GM19467 (cell line): ENCODE results near the gene RAB7B.
"Not testable (repeated sequence)": the region's sequence is repeated elsewhere in the genome, so short reads cannot be mapped to it uniquely, and the experiment has no call there.

ENCODE experiments used
- ATAC-seq: cut with Tn5 transposase; IDR thresholded peaks from one replicate; pipeline ENCODE4 v1.9.1; 2021; ENCODE audit warnings: mild to moderate bottlenecking, moderate library complexity; ENCODE audit not compliant: unreplicated experiment

RAB7B gene

DNA sequence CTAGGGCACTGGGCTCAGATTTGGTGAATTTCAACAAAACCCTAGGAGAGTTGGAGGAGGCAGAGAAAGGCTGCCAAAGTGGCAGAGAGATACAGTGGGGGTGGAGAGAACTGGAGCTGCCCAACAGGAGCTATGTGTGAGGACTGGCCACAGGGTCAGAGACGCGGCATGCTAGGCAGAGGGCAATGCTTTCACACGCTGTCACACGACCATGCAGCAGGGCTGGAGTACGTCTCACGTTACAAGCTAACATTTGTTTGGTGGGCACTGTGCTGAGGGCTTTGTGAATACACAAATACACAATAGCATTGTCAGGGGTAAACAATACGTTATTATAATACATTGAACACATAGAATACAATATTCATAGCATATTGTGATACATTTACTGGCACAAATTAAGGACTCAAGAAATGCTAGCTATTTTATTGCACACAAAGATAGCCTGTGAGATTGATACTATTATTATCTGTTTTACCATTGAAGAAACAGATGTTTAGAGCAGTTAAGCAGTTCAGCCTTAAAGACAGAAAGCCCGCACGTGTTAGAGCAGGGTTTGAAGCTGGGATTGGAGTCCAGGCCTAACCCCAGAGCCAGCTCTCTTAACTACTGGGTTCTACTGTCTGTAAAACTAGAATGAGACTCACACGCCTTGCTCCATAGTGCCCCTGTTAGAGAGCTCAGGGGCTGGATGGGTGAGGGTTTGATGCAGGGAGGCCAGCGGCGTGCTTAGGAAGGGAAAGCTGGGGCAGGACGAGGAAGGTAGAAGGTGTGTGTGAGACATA is 4.5 kb downstream of the RAB7B start:
- no peak for ATAC-seq

DNA sequence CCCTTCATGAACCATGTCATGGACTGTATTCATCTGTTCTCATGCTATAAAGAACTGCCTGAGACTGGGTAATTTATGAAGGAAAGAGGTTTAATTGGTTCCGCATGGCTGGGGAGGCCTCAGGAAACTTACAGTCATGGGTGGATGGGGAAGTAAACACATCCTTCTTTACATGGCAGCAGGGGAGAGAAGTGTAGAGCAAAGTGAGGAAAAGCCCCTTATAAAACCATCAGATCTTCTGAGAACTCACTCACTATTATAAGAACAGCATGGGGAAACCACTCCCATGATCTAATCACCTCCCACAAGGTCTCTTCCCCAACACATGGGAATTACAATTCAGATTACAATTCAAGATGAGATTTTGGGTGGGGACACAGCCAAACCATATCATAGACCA is 6.6 kb downstream of the RAB7B start:
- not testable (repeated sequence) for ATAC-seq

GRCh38 chr1:205994346-205994745 is 8.8 kb downstream of the RAB7B start:
- no peak for ATAC-seq

DNA sequence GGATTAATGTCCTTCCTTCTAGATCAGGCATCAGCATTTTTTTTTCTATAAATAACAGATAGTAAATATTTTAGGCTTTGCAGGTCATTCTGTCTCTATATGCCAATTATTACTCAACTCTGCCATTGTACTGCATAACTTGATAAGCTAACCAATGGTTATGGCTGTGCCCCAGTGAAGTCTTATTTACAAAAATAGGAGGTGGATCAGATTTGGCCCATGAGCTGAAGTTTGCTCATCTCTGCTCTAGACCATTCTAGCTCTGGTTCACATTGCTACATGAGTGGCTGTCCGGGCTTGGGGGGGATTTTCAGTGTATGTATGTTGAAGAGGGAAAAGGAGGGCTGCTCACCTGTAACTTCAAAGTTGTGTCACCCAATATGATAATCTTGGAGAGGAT is 10.1 kb downstream of the RAB7B start:
- ATAC-seq = no peak

GRCh38 chr1:205992218-205992882 is 10.8 kb downstream of the RAB7B start:
- no peak for ATAC-seq

DNA sequence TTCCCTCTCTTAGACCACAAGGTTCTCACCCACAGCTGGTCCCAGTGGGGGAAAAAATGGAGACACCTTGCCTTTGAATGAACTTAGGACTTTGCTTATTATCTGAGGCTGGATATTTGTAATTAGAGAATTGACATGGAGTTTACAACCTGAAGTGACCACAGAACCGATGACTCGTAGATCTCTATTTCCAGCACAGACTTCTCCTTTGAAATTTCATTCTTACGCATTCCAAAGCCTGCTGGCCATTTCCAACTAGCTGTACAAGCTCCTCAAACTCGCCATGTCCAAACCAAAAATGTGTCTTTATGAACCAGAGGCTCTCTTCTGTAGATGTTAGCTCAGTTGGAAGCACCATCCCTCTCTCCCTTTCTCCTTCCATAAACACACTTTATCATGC is 12.0 kb downstream of the RAB7B start:
- ATAC-seq = no peak

- no peak for ATAC-seq
Observed at GRCh38 chr1:205990226-205990625, 13.0 kb downstream of the RAB7B start.

GRCh38 chr1:205989786-205990185 is 13.4 kb downstream of the RAB7B start:
- no peak for ATAC-seq

- ATAC-seq = no peak
Observed at GRCh38 chr1:205988585-205988995, 14.6 kb downstream of the RAB7B start.

DNA sequence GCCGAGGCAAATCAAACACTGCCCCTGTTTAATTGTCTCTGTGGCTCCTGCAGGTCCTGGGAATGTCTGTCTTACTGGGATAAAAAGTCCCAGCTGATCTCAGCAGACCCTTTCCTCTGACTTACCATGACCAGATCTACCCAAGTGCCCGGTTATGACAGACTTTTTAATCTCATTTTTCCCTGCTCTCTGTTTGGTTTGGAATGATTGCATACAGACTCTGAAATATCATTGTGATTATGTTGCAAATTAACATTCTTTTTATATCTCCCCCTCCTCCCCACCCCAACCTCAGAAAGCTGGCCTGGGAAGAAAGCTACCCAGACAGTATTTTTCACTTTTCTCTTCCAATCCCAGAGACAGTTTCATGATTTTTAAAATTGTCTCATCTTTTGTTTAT is 16.3 kb downstream of the RAB7B start:
- no peak for ATAC-seq

DNA sequence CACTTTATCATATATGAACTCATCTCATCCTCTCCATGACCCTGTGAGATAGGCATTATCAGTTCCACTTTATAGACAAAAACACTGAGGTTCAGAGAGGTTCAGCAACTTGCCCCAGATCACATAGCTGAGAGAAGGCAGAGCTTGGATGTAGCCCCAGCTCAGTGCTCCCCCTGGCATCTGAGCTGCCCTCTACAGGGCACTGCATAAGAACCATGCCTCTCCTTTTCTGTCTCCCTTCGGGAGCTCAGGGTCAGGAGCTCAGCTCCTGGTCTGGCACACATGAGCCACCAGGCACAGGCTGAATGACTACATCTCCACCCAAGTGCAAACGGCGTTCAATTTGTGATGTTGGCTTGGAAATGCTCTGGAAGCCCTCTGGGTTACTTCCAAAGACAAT is 16.9 kb downstream of the RAB7B start:
- no peak for ATAC-seq

- no peak for ATAC-seq
Observed at GRCh38 chr1:205985330-205986005, 17.7 kb downstream of the RAB7B start.

DNA sequence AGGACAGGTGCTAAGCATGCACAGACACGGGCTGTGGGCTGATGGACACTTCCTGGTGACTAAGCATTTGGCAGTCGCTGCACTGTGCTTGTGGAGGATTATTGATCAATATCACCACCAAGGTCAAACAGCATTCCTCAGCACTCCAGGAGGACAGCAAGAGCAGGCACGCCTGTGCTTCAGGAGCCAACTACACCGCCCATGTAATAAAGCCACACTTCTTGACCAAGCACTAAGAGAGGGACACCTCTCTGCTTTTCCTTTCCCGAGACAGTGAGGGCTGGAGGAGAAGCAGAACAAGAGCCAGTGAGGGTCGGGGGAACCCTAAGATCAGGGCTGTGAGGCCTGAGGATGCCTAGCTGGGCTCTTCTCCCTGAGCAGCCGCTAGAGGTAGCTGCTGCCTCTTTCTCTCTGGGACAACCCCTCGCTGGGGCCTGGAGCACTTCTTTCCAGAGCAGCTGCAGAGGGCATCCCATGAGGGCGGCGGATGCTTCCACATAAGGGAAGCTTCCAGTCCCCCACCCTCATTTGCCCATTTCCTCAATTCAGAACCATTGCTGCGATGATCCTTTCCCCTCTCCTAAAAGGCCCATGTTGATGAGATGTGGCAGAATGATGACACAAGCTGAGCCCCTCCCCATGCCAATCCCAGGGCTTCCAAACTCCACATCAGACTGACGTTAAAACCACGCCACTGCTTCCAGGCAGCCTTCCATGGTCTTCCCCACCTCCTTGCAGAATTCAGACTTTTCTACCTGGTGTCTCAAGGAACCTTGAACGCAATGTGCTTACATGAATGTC is 19.1 kb downstream of the RAB7B start:
- ATAC-seq = no peak

DNA sequence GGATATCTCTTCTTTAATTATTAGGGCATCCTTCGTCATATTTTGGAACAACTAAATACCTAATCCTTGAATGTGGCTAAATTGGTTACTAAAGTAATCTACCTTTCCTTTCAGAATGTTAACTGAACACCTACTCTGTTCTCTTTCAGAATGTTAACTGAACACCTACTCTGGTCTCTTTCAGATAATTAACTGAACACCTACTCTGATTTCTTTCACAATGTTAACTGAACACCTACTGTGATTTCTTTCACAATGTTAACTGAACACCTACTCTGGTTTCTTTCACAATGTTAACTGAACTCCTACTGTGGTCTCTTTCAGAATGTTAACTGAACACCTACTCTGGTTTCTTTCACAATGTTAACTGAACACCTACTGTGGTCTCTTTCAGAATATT is 21.9 kb downstream of the RAB7B start:
- no peak for ATAC-seq

GRCh38 chr1:205980237-205980870 is 22.8 kb downstream of the RAB7B start:
- ATAC-seq = no peak

DNA sequence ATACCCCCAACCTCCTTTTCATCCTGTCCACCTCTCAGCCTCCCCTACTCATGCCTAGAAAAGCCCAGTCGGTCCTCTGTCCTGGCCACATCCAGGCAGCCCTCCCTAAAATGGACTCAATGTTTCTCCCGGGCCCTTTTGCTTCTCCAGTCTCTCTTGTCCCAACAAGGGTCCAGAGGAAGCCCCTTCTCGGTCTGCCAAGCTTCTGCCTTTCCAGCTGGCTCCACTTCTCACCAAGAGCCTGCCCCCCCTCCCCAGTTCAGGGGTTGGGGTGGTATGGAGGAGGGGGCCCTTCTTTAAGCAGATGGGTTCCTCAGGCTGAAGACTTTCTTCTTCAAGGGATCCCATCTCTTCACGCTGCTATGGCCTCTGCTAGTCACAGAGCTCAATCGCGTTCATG is 23.9 kb downstream of the RAB7B start:
- no peak for ATAC-seq

- ATAC-seq = no peak
Observed at GRCh38 chr1:205978676-205979075, 24.5 kb downstream of the RAB7B start.

DNA sequence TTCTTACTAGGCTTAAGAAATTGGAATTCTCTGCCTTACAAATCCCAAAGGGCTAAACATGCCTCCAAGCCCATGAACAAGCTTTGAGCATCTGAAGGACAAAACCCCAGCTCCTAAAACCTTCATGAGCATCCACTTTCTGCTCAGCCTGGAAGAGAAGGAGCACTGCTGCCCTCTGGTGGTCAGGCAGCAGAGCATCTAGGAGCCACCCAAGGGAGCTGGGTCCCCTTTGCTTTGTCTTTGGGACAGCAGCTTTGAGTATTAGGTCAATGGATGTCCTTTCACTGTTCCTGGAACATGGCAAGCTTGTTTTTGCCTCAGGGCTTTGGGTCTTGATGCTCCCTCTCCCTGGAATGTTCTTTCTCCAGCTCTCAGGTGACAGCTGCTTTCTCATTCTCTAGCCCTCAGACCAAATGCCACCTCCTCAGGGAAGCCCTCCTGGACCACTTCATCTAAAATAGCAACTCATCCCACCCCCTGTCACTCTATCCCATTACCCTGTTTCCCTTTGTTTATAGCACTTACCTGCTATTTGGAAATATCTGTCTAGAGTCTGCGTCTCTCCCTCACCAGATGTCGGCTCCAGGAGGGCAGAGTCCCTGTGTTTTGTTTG is 25.7 kb downstream of the RAB7B start:
- ATAC-seq = no peak

DNA sequence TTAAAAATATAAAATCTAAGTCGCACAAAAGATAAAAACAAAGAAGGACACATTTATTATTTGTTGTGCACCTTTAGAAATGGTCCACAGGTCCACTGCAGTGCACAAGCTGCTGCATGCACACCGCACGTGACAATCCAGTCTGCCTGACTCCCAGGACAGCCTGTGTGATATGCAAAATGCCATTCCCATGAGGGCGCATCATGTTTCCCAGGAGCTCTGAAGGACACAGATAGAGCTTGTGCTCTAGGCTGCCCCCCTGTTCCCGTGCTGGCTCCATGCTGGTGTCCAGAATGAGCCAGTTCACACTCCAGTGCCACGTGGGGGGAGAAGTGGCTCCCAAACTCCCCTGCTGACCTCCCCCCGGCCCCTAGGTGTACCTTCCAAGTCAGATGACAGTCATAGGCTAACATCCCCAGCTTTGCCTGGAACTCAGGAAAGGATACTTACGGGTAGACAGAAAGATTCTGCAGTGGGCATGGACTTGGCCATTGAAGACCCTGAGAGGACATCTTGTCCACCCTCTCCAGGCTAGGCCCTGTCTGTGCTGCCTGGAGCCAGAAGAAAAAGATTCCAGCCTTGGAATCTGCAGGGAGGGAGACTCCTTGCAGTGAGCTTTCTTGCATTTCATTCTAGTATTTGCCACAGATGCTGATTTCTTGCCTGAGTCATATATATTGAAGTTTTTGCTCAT is 26.3 kb downstream of the RAB7B start:
- no peak for ATAC-seq

DNA sequence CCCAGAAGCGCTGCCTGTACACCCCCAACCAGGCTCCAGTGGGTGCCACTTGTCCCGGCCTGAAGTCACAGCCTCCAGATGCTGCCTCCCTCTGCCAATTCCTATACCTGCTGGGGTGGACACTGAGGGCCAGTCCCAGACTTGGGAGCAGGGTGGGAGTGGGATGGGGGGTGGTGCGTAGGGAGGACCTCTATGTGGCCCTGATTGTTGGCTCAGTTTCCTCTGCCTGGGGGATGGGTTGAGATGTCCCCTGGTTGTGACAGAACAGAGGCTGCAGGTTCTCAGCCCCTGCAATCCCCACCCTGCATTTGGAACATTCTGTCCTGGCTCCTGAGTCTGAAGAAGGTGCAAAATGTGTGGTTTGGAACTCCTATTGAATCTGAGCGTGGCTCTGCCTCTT is 27.2 kb downstream of the RAB7B start:
- no peak for ATAC-seq
